ENCODE results near the gene NPAS2.

NPAS2 gene

GRCh38 chr2:100948942-100949811 is 129.2 kb downstream of the NPAS2 start:
- no peak for DNase-seq

GRCh38 chr2:100952512-100952911 is 132.6 kb downstream of the NPAS2 start:
- no peak for DNase-seq

GRCh38 chr2:100953406-100954043 is 133.6 kb downstream of the NPAS2 start:
- DNase-seq = no peak

- no peak for DNase-seq
Observed at GRCh38 chr2:100954044-100954420, 134.1 kb downstream of the NPAS2 start.

GRCh38 chr2:100955226-100955625 is 135.3 kb downstream of the NPAS2 start:
- DNase-seq = no peak

GRCh38 chr2:100956081-100956480 is 136.1 kb downstream of the NPAS2 start:
- DNase-seq = no peak

- no peak for DNase-seq
Observed at GRCh38 chr2:100957996-100958653, 138.2 kb downstream of the NPAS2 start.

- no peak for DNase-seq
Observed at GRCh38 chr2:100959225-100959880, 139.4 kb downstream of the NPAS2 start.

- DNase-seq = no peak
Observed at GRCh38 chr2:100960688-100961087, 140.7 kb downstream of the NPAS2 start.

- no peak for DNase-seq
Observed at GRCh38 chr2:100962366-100963025, 142.6 kb downstream of the NPAS2 start.

GRCh38 chr2:100963026-100963375 is 143.1 kb downstream of the NPAS2 start:
- DNase-seq = no peak

GRCh38 chr2:100964222-100964621 is 144.3 kb downstream of the NPAS2 start:
- DNase-seq = no peak

- DNase-seq = no peak
Observed at GRCh38 chr2:100964681-100965169, 144.8 kb downstream of the NPAS2 start.

GRCh38 chr2:100965596-100965995 is 145.7 kb downstream of the NPAS2 start:
- DNase-seq = no peak

- DNase-seq = no peak
Observed at GRCh38 chr2:100967716-100968115, 147.8 kb downstream of the NPAS2 start.

GRCh38 chr2:100968146-100969145 is 148.5 kb downstream of the NPAS2 start:
- no peak for DNase-seq

- no peak for DNase-seq
Observed at GRCh38 chr2:100969998-100970397, 150.1 kb downstream of the NPAS2 start.

- DNase-seq = no peak
Observed at GRCh38 chr2:100971221-100971620, 151.3 kb downstream of the NPAS2 start.

GRCh38 chr2:100972452-100972851 is 152.5 kb downstream of the NPAS2 start:
- DNase-seq = no peak

- no peak for DNase-seq
Observed at GRCh38 chr2:100974712-100975520, 155.0 kb downstream of the NPAS2 start.

GRCh38 chr2:100975521-100975785 is 155.5 kb downstream of the NPAS2 start:
- no peak for DNase-seq

All from NCI-H526 treated with DMSO at 0.1 percent for 48 hours (cell line).